ENCODE results near the gene RSPH6A.
"Not testable (repeated sequence)": the region's sequence is repeated elsewhere in the genome, so short reads cannot be mapped to it uniquely, and the experiment has no call there.

Gene RSPH6A

GRCh38 chr19:45754323-45754722 lies 60.8 kb downstream of the RSPH6A start:
- Histone ChIP-seq H3K4me3 (ENCODE audit: low read length) (no peak overlapping the region), H3K9me3 (ENCODE audit: low read length) (no peaks in the 10 kb centered on the region), H3K27me3 (ENCODE audit: insufficient read depth, low read length) (peaks cover 5% of the 10 kb centered on the region), H3K36me3 (ENCODE audit: insufficient read depth, low read length) (no peaks in the 10 kb centered on the region), H2AFZ (ENCODE audit: low read depth, low read length) (no peak overlapping the region), H3K4me1 (ENCODE audit: insufficient read depth, low read length) (no peaks in the 10 kb centered on the region)

DNA sequence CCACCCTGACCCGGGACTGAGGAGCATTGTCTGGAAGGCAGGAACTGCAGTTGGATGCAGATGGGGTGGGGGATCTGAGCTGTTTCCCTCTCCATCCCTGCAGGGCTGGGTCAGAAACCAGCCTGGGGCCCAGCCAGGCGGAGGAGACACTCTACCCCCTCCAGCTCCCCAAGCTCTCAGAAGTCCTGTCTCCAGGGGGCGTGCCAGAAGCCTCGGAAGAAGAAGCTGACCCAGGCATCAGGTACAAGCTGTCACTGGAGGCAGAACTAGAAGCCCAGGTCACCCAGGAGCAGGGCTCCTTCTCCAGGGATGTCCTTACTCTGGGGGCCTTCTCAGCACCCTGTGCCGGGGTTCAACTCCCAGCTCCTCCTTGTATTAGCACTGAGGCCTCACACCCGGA lies 61.6 kb downstream of the RSPH6A start:
- no peak overlapping the region for H2AFZ ChIP-seq (ENCODE audit: low read depth, low read length)
- peaks cover 5% of the 10 kb centered on the region for H3K27me3 ChIP-seq (ENCODE audit: insufficient read depth, low read length)
- no peaks in the 10 kb centered on the region for H3K36me3 ChIP-seq (ENCODE audit: insufficient read depth, low read length)
- H3K4me1 ChIP-seq (ENCODE audit: insufficient read depth, low read length) = no peaks in the 10 kb centered on the region
- no peak overlapping the region for H3K4me3 ChIP-seq (ENCODE audit: low read length)
- H3K9me3 ChIP-seq (ENCODE audit: low read length) = no peaks in the 10 kb centered on the region

DNA sequence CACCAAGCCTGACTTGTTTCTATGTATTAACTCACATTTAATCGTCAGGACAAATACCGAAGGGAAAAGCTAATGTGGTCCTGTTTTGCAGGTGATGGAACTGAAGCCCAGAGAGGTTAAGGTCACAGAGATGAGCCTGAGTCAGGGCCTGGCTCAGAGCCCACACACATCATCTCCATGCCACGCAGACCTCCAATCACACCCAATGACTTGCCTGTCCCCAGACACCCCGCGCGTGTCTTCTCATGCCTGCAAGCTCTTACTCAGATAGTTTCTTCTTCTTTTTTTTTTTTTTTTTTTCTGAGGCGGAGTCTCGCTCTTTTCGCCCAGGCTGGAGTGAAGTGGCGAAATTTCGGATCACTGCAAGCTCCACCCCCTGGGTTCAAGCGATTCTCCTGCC lies 62.5 kb downstream of the RSPH6A start:
- no peak overlapping the region for H2AFZ ChIP-seq (ENCODE audit: low read depth, low read length)
- H3K9me3 ChIP-seq (ENCODE audit: low read length) = no peaks in the 10 kb centered on the region
- no peak overlapping the region for H3K4me3 ChIP-seq (ENCODE audit: low read length)
- H3K27me3 ChIP-seq (ENCODE audit: insufficient read depth, low read length) = peaks cover 5% of the 10 kb centered on the region
- no peaks in the 10 kb centered on the region for H3K36me3 ChIP-seq (ENCODE audit: insufficient read depth, low read length)
- no peaks in the 10 kb centered on the region for H3K4me1 ChIP-seq (ENCODE audit: insufficient read depth, low read length)

DNA sequence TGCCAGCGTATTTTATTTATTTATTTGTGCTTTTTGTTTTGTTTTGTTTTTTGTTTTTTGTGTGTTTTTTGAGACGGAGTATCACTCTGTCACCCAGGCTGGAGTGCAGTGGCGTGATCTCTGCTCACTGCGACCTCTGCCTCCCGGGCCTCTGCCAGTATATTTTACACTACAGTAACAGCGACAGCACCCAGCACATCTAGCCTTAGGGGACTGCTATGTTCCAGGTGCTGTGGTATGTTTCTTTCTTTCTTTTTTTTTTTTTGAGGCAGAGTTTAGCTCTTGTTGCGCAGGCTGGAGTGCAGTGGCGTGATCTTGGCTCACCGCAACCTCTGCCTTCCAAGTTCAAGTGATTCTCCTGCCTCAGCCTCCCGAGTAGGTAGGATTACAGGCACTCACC lies 63.6 kb downstream of the RSPH6A start:
- not testable (repeated sequence) for H2AFZ ChIP-seq (ENCODE audit: low read depth, low read length); H3K4me3 ChIP-seq (ENCODE audit: low read length); H3K36me3 ChIP-seq (ENCODE audit: insufficient read depth, low read length); H3K4me1 ChIP-seq (ENCODE audit: insufficient read depth, low read length); H3K27me3 ChIP-seq (ENCODE audit: insufficient read depth, low read length); H3K9me3 ChIP-seq (ENCODE audit: low read length)

DNA sequence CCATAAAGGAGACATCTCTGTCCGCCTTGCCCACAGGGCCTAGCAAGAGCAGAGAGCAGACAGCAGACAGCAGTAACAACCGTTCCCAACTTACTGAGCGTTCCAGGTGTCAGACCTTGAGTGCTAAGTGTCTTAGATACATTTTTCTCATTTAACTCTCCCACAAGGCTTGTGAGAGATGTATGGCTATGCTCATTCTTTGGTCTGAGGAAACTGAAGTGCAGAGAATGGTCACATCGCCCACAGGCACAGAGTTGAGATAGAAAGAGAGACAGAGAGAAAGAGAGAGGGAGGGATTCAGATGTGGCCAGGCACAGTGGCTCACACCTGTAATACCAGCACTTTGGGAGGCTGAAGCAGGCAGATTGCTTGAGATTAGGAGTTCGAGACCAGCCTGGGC lies 67.6 kb downstream of the RSPH6A start:
- Histone ChIP-seq H3K4me1 (ENCODE audit: insufficient read depth, low read length) (no peaks in the 10 kb centered on the region), H3K4me3 (ENCODE audit: low read length) (no peak overlapping the region), H3K9me3 (ENCODE audit: low read length) (no peaks in the 10 kb centered on the region), H3K27me3 (ENCODE audit: insufficient read depth, low read length) (peaks cover 5% of the 10 kb centered on the region), H3K36me3 (ENCODE audit: insufficient read depth, low read length) (no peaks in the 10 kb centered on the region), H2AFZ (ENCODE audit: low read depth, low read length) (no peak overlapping the region)

GRCh38 chr19:45746866-45747265 lies 68.2 kb downstream of the RSPH6A start:
- Histone ChIP-seq H2AFZ (ENCODE audit: low read depth, low read length) (no peak overlapping the region), H3K4me1 (ENCODE audit: insufficient read depth, low read length) (no peaks in the 10 kb centered on the region), H3K4me3 (ENCODE audit: low read length) (no peak overlapping the region), H3K36me3 (ENCODE audit: insufficient read depth, low read length) (no peaks in the 10 kb centered on the region), H3K9me3 (ENCODE audit: low read length) (no peaks in the 10 kb centered on the region), H3K27me3 (ENCODE audit: insufficient read depth, low read length) (peaks cover 5% of the 10 kb centered on the region)

Measured in neuron (in vitro differentiated cells).